OCI-LY3 (cell line): ENCODE measurements around the gene ZFP57.
A peak's percentile ranks its signal among the peaks of the same experiment; 100 is the strongest.

Experiments used
- H2AFZ ChIP-seq: fragments of 200-600, 300-600 bp; shearing (Covaris generic); 2 replicates; pipeline ENCODE4 v1.6.0; 2014; ENCODE audit warnings: antibody characterized with exemption, low read depth, low read length
- H3K27ac ChIP-seq: fragments of 200-600, 300-600 bp; sonication (generic); 2 replicates; pipeline ENCODE4 v1.5.1; 2014; ENCODE audit warnings: mild to moderate bottlenecking, low read length, moderate library complexity, mixed read lengths
- H3K27me3 ChIP-seq: fragments of 200-600, 300-600 bp; sonication (generic); 2 replicates; pipeline ENCODE4 v1.6.1; 2014; ENCODE audit warnings: low read depth, low read length, mixed read lengths
- H3K36me3 ChIP-seq: fragments of 200-600, 300-600 bp; sonication (generic); replicated peaks from 2 replicates; pipeline ENCODE3; 2014; ENCODE audit warnings: low read depth, low read length, mixed read lengths
- H3K4me1 ChIP-seq: fragments of 300-600, 200-600 bp; sonication (generic); 2 replicates; pipeline ENCODE4 v1.6.1; 2014; ENCODE audit warnings: low read length, mixed read lengths
- H3K4me2 ChIP-seq: fragments of 200-600, 300-600 bp; sonication (generic); 2 replicates; pipeline ENCODE4 v1.6.1; 2014; ENCODE audit warnings: low read length, mixed read lengths
- H3K4me3 ChIP-seq: fragments of 300-600, 200-600 bp; sonication (generic); 2 replicates; pipeline ENCODE4 v1.5.1; 2014; ENCODE audit warnings: antibody characterized with exemption, mild to moderate bottlenecking, low read length, moderate library complexity
- H3K79me2 ChIP-seq: fragments of 300-600, 200-600 bp; shearing (Covaris generic); 2 replicates; pipeline ENCODE4 v1.6.1; 2014; ENCODE audit warnings: mild to moderate bottlenecking, low read length, mixed read lengths
- H3K9ac ChIP-seq: fragments of 300-600, 200-600 bp; shearing (Covaris generic); 2 replicates; pipeline ENCODE4 v1.6.0; 2014; ENCODE audit warnings: mild to moderate bottlenecking, low read length, moderate library complexity
- H3K9me3 ChIP-seq: fragments of 200-600, 300-600 bp; shearing (Covaris generic); 2 replicates; pipeline ENCODE4 v1.6.1; 2014; ENCODE audit warnings: low read length, mixed read lengths; ENCODE audit not compliant: insufficient read depth
- H4K20me1 ChIP-seq: fragments of 200-600, 300-600 bp; sonication (generic); 2 replicates; pipeline ENCODE4 v1.6.1; 2016; ENCODE audit warnings: low read length, mixed read lengths; ENCODE audit not compliant: insufficient read depth
- EZH2phosphoT487 ChIP-seq: fragments of 200-600 bp; shearing (Covaris generic); IDR thresholded peaks from 2 replicates; pipeline ENCODE4 v1.6.1; 2018; ENCODE audit warnings: antibody characterized with exemption, mixed run types, low read depth
- TF ChIP-seq, protein P1 (sequence below): fragments of 200-600, 300-600 bp; sonication (generic); IDR thresholded peaks from 2 replicates; pipeline ENCODE4 v1.5.1; 2014; ENCODE audit warnings: antibody characterized with exemption, low read length, low read depth

Gene ZFP57

DNA sequence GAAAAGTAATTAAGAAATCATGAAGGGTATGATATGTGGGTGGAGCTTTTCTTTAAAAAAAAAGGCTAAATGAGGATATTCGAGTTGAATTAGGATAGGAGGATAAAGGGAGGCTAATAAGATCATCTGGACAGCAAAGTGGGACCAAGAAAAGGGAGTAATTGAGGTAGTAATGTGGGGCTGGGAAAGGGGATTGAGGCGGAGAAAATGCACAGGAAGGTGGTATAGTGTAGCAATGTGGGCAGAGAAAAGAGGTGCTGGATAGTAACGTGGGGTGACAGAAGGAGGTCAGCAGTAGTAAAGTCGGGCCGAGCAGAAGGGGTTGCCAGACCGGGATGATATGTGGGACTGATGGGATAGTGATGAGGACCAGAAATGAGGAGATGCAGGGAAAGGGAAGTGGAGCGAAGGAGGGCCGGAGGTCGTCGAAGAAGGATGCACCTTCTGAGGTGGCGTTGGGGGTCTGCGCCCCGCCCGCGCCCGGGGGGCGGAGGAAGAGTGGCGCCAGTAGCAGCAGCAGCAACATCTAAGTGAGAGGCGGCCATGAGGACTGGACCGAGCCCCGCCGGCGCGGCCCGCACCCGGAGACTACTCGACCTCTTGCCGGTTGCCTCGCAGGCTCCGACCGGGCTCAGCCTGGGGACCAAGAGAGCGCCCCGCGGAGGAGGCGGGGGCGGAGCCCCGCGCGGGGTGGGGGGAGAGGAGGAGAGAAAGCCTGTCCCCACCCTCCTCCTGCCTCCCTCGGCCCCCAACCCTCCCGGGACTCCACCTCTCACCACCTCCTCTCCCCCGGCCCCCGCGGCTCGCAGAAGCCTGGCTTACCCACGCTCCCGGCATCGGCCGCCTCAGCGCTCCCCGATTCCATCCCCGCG, 48.9 kb downstream of the ZFP57 start:
- Histone ChIP-seq H3K79me2 (no peaks in the 10 kb centered on the region), H3K27ac (peak overlapping the region; percentile 83), H3K36me3 (peaks cover 9% of the 10 kb centered on the region), H3K4me3 (peak overlapping the region; percentile 95), H3K4me2 (peak overlapping the region; percentile 68), H3K27me3 (no peaks in the 10 kb centered on the region), H4K20me1 (peaks cover 7% of the 10 kb centered on the region; the same call in 1 of the 2 replicates), H3K9ac (peak overlapping the region; percentile 89), H3K9me3 (no peaks in the 10 kb centered on the region), H2AFZ (no peak overlapping the region), H3K4me1 (peaks cover 25% of the 10 kb centered on the region)
- TF ChIP-seq EZH2phosphoT487 = no peak

DNA sequence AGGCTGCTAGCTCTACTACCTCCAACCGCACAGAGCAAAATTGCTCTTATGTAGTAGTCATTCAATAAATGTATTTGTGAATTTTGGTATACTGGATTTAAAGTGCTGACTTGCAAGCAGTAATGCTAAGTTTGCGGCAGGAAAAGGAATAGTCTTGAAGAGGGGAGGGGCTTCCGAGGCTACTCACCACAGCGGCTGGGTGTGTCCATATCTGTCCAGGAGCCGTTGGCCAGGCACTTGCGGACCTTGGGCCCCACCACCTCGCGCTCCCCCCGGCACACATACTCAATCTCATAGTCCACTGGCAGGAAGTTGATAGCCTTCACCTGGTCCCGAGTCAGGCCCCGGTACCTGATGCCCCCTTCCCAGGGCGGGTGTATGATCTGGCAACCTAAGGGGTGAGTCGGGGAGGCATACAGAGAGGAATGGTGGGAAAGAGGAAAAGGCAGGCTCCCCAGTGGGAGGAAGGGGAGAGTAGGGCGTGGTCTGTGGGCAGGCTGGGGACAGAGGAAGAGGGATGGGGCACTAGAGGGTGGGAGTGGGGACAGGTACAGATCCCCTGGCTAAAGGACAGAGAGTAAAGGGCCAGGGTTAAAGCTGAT, 49.6 kb downstream of the ZFP57 start:
- Histone ChIP-seq H3K4me2 (peak overlapping the region; percentile 68), H3K4me1 (peaks cover 25% of the 10 kb centered on the region), H4K20me1 (peaks cover 7% of the 10 kb centered on the region; the same call in 1 of the 2 replicates), H3K36me3 (peaks cover 9% of the 10 kb centered on the region), H2AFZ (no peak overlapping the region), H3K9me3 (no peaks in the 10 kb centered on the region), H3K4me3 (peak overlapping the region; percentile 95), H3K27ac (no peak overlapping the region), H3K27me3 (no peaks in the 10 kb centered on the region), H3K9ac (peak overlapping the region; percentile 89; the same call in 1 of the 2 replicates), H3K79me2 (no peaks in the 10 kb centered on the region)
- no peak for TF ChIP-seq EZH2phosphoT487
- TF ChIP-seq, protein P1, sequence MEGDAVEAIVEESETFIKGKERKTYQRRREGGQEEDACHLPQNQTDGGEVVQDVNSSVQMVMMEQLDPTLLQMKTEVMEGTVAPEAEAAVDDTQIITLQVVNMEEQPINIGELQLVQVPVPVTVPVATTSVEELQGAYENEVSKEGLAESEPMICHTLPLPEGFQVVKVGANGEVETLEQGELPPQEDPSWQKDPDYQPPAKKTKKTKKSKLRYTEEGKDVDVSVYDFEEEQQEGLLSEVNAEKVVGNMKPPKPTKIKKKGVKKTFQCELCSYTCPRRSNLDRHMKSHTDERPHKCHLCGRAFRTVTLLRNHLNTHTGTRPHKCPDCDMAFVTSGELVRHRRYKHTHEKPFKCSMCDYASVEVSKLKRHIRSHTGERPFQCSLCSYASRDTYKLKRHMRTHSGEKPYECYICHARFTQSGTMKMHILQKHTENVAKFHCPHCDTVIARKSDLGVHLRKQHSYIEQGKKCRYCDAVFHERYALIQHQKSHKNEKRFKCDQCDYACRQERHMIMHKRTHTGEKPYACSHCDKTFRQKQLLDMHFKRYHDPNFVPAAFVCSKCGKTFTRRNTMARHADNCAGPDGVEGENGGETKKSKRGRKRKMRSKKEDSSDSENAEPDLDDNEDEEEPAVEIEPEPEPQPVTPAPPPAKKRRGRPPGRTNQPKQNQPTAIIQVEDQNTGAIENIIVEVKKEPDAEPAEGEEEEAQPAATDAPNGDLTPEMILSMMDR = no peak

DNA sequence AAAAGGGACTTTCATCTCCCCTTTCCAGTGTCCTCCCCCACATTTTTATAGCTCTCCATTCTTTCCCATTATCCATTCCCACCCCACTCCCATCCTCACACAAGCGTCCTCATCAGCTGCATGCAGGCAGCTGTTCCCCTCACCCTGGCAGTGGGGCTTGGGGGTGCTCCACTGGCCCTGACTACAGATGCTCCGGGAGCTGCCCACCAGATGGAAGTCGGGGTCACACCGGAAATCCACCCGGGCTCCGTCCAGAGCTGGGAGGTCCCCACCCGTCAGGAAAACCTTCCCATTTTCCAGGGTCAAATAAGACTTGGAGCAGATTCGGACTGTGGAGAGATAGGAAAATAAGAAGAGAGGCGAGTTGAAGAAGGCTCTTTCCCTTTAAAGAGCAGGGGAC, 50.6 kb downstream of the ZFP57 start:
- H3K9me3 ChIP-seq = no peaks in the 10 kb centered on the region
- H3K4me1 ChIP-seq = peaks cover 25% of the 10 kb centered on the region
- H3K4me2 ChIP-seq = no peak overlapping the region
- H3K27ac ChIP-seq = no peak overlapping the region
- no peak overlapping the region for H2AFZ ChIP-seq
- H3K79me2 ChIP-seq = no peaks in the 10 kb centered on the region
- H3K4me3 ChIP-seq = no peak overlapping the region
- H3K9ac ChIP-seq = no peak overlapping the region
- TF ChIP-seq, protein P1 = no peak
- no peak for TF ChIP-seq EZH2phosphoT487
- no peaks in the 10 kb centered on the region for H3K27me3 ChIP-seq
- peaks cover 9% of the 10 kb centered on the region for H3K36me3 ChIP-seq
- peaks cover 7% of the 10 kb centered on the region; the same call in 1 of the 2 replicates for H4K20me1 ChIP-seq

- H3K27me3 ChIP-seq = no peaks in the 10 kb centered on the region
- H3K79me2 ChIP-seq = no peaks in the 10 kb centered on the region
- H4K20me1 ChIP-seq = peaks cover 7% of the 10 kb centered on the region; the same call in 1 of the 2 replicates
- no peaks in the 10 kb centered on the region for H3K9me3 ChIP-seq
- TF ChIP-seq EZH2phosphoT487 = no peak
- TF ChIP-seq, protein P1 = no peak
- H3K36me3 ChIP-seq = peaks cover 9% of the 10 kb centered on the region
- peak overlapping the region; percentile 98 for H3K4me2 ChIP-seq
- H2AFZ ChIP-seq = no peak overlapping the region
- no peak overlapping the region for H3K27ac ChIP-seq
- 0 out of 2 replicates have a peak overlapping the region, but pooled peaks have one; percentile 81 for H3K9ac ChIP-seq
- peak overlapping the region; percentile 96; the same call in 1 of the 2 replicates for H3K4me3 ChIP-seq
- H3K4me1 ChIP-seq = peaks cover 19% of the 10 kb centered on the region
Measured at GRCh38 chr6:29629571-29629970, 51.4 kb downstream of the ZFP57 start.
